Left ventricle myocardium inferior (tissue), 1 donor: ENCODE measurements around the gene ALDH3A1. TPM values are rescaled to one million over a fixed set of nuclear protein-coding genes. Genes with fewer than 3 reads are reported as not detected.

Experiments
- DNase-seq: peaks from one replicate; pipeline ENCODE4 v3.0.0-alpha.2; 2020
- H3K27ac ChIP-seq: fragments of 200-600 bp; replicated peaks from 2 replicates; pipeline ENCODE4 v1.8.0; 2021
- H3K27me3 ChIP-seq: fragments of 200-600 bp; 2 replicates; pipeline ENCODE4 v1.8.0; 2021; ENCODE audit warnings: low read depth
- H3K36me3 ChIP-seq: fragments of 200-600 bp; 2 replicates; pipeline ENCODE4 v1.8.0; 2021
- H3K4me1 ChIP-seq: fragments of 200-600 bp; 2 replicates; pipeline ENCODE4 v1.8.0; 2021
- H3K4me3 ChIP-seq: fragments of 200-600 bp; 2 replicates; pipeline ENCODE4 v1.8.0; 2021; ENCODE audit warnings: mild to moderate bottlenecking, moderate library complexity
- H3K9me3 ChIP-seq: fragments of 200-600 bp; replicated peaks from 2 replicates; pipeline ENCODE4 v1.8.0; 2021
- intact Hi-C: fragments of 100-400 bp; cut with micrococcal nuclease; formaldehyde crosslinking; loops from one replicate; pipeline ENCODE4 v1.11.0; 2022
- total RNA-seq: library from RNA; stranded (reverse); fragmentation: NEBNext Ultra II Directional; extraction: Animal tissue kit (Norgen Biotek cat#: 25700); gene quantifications from one replicate; pipeline ENCODE4 v1.2.1, GENCODE V29; 2021
- TF ChIP-seq, protein P1 (sequence below): fragments of 200-600 bp; IDR thresholded peaks from 2 replicates; pipeline ENCODE4 v1.8.0; 2021; ENCODE audit warnings: antibody characterized with exemption, mild to moderate bottlenecking, borderline replicate concordance
- donor health status: DM: no; HTN: yes; CAD: no; lungs with severe emphysema.

ALDH3A1 gene
- total RNA-seq, 1 donor from 2014 or later, result not detected

DNA sequence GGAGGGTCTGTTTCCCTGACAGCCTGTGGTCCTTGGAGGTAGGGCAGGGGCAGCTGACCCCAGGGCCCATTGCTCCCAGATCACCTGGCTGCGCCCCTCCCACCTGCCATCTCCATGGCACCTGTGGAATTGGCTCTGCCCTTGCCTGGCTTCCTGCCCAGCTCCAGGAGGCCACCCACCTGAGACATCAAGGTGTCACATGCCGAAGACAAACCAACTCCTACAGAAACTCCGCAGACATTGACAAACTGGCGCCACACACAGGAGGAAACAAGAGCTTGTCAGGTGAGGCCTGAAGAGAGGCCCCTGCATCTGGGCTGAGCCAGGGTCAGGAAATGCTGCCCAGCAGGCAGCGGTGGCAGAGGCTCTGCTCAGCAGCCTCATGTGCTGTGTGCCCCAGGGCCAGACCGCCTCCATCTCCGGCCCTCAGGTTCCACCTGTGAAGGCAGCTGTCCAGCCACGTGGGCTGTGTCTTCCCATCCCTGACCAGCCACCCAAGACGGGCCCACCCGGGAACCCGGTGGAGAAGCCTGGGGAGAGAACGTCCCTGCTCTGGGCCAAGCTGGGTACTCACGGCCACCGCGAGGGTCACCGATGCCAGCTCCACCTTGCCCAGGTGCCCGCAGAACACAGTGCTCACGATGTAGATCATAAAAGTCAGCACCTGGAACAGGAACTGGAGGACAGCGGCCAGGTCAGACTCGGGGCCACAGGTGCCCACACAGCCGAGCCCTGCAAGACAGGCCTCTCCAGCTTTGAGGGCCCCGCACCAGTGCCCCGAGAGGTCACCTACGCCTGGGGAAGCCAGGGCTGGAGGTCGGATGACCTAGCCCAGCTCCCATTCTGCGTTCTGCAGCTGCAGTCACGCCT, 33.3 kb downstream of the ALDH3A1 start:
- Histone ChIP-seq H3K4me3 (no peak overlapping the region), H3K36me3 (no peaks in the 10 kb centered on the region), H3K27ac (no peak overlapping the region), H3K9me3 (no peaks in the 10 kb centered on the region), H3K4me1 (peaks cover 6% of the 10 kb centered on the region), H3K27me3 (no peaks in the 10 kb centered on the region)
- intact Hi-C loops, result no loop called here
- DNase-seq, result no peak
- TF ChIP-seq, protein P1, sequence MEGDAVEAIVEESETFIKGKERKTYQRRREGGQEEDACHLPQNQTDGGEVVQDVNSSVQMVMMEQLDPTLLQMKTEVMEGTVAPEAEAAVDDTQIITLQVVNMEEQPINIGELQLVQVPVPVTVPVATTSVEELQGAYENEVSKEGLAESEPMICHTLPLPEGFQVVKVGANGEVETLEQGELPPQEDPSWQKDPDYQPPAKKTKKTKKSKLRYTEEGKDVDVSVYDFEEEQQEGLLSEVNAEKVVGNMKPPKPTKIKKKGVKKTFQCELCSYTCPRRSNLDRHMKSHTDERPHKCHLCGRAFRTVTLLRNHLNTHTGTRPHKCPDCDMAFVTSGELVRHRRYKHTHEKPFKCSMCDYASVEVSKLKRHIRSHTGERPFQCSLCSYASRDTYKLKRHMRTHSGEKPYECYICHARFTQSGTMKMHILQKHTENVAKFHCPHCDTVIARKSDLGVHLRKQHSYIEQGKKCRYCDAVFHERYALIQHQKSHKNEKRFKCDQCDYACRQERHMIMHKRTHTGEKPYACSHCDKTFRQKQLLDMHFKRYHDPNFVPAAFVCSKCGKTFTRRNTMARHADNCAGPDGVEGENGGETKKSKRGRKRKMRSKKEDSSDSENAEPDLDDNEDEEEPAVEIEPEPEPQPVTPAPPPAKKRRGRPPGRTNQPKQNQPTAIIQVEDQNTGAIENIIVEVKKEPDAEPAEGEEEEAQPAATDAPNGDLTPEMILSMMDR, result no peak

DNA sequence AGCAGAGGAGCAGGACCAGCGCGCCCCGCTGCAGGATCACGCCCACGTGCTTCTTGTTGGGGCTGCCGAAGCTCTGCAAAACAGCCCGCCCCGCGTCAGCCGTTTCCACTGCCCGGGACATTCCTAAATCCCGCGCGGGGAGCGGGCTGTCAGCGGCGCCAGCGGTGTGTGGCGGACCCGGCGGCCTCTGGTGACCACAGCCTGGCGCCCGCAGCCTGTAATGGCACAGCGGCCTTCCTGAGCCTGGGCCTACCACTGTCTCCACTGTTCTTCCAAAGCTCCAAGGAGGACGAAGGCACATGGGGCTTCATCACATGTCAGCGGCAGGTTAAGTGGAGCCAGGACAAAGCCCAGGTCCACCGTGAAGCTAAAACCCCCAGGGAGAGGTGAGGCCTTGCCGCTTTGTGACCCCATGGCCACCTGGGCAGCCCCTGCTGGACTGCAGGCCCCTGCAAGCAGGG, 34.2 kb downstream of the ALDH3A1 start:
- Histone ChIP-seq H3K27ac (no peak overlapping the region), H3K4me1 (peaks cover 6% of the 10 kb centered on the region), H3K4me3 (no peak overlapping the region), H3K27me3 (no peaks in the 10 kb centered on the region), H3K36me3 (no peaks in the 10 kb centered on the region), H3K9me3 (no peaks in the 10 kb centered on the region)
- DNase-seq, result no peak
- TF ChIP-seq, protein P1, result no peak
- intact Hi-C loops, result no loop called here

DNA sequence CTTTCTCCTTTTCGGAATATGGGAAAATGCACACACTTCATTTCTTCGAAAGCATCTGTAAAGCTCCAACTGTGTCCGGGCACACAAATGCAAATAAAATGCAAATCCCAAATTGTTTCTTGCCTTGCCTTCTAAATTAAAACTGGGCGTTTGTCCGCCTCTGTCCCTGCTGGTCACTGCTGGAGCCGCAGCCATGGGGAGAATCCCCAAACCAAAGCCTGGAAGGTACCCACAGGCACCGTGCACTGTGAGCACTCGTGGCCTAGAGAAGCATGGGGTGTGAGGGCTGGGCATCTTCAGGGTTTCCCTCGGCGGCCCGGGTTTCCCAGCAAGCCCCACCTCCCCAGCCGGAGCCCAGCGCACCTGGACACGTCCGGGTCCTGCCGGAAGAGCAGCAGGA, 34.6 kb downstream of the ALDH3A1 start:
- H3K27me3 ChIP-seq, result no peaks in the 10 kb centered on the region
- no peaks in the 10 kb centered on the region for H3K9me3 ChIP-seq
- intact Hi-C loops, result no loop called here
- H3K36me3 ChIP-seq, result no peaks in the 10 kb centered on the region
- H3K4me3 ChIP-seq, result no peak overlapping the region
- TF ChIP-seq, protein P1, result no peak
- peaks cover 6% of the 10 kb centered on the region for H3K4me1 ChIP-seq
- DNase-seq, result no peak
- no peak overlapping the region for H3K27ac ChIP-seq

DNA sequence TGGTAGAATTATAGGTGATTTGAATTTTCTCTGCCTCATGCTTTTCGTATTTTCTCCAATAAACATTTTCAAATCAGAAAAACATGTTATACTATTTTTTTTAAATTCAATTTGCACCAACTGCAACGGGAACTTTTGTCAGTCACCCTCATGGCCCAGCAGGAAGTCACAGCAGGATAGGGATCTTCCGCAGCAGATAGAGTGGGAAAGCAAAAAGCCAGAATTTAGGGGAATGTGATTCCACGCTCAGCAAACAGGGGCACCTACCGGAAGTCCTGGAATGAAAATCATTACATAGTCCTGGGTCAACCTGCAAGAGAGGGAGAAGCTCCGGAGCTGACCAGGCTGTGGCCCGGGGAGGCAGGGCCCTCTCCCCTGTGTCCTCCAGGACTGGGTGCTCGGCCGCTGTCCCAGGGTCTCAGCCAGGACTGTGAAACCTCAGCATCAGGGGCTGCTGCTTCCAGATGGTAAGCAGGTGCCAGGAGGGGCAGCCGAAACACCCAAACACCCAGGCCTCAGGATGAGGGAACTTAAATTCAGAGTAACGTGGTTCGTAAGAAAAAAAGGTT, 35.6 kb downstream of the ALDH3A1 start:
- Histone ChIP-seq H3K36me3 (no peaks in the 10 kb centered on the region), H3K4me3 (no peak overlapping the region), H3K27ac (no peak overlapping the region), H3K4me1 (peaks cover 10% of the 10 kb centered on the region), H3K27me3 (no peaks in the 10 kb centered on the region), H3K9me3 (no peaks in the 10 kb centered on the region)
- DNase-seq, result no peak
- intact Hi-C loops, result no loop called here
- TF ChIP-seq, protein P1, result no peak

DNA sequence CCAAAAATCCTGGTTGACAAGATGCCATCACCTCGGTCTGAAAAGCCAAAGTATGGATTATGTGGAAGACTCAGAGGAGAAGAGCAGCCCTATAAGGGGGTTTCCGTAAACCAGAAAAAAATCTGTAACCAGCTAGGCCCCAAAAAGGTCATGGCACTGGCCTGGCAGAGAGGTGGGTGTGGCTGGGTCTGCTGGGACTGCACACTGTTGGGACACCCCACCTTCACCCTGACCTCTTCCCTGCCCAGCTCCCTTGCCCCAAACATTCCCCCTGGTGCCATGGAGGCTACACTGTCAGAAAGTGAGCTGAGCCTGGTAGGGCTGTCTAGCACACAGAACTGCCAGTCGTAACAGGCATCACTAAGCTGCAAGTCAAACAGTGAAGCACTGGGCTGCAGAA, 38.3 kb downstream of the ALDH3A1 start:
- intact Hi-C loops, result no loop called here
- TF ChIP-seq, protein P1, result no peak

More for the DNA sequence above, 38.3 kb downstream of the ALDH3A1 start:
- H3K27me3 ChIP-seq, result no peaks in the 10 kb centered on the region
- H3K4me1 ChIP-seq, result peaks cover 5% of the 10 kb centered on the region
- DNase-seq, result no peak
- H3K4me3 ChIP-seq, result no peak overlapping the region
- no peak overlapping the region for H3K27ac ChIP-seq
- no peaks in the 10 kb centered on the region for H3K9me3 ChIP-seq
- H3K36me3 ChIP-seq, result no peaks in the 10 kb centered on the region
